Fibroblast of skin of right quadriceps (primary cell): ENCODE data around the gene CDKN2B-AS1.

Source experiments
- DNase-seq: peaks from one replicate; pipeline ENCODE4 v3.0.0-alpha.2; 2013

CDKN2B-AS1 gene

GRCh38 chr9:22124263-22125011 lies 129.8 kb downstream of the CDKN2B-AS1 start:
- no peak for DNase-seq

GRCh38 chr9:22129133-22129532 lies 134.5 kb downstream of the CDKN2B-AS1 start:
- peak; percentile 33 for DNase-seq

- DNase-seq, result no peak
Observed at GRCh38 chr9:22129633-22130032, 135.0 kb downstream of the CDKN2B-AS1 start.

GRCh38 chr9:22131817-22132216 lies 137.2 kb downstream of the CDKN2B-AS1 start:
- DNase-seq, result no peak

- DNase-seq, result no peak
Observed at GRCh38 chr9:22134390-22134789, 139.8 kb downstream of the CDKN2B-AS1 start.

- peak; percentile 96 for DNase-seq
Observed at GRCh38 chr9:22136461-22137096, 142.0 kb downstream of the CDKN2B-AS1 start.

GRCh38 chr9:22138956-22139660 lies 144.5 kb downstream of the CDKN2B-AS1 start:
- DNase-seq, result no peak

GRCh38 chr9:22141908-22142307 lies 147.3 kb downstream of the CDKN2B-AS1 start:
- DNase-seq, result no peak

- DNase-seq, result peak; percentile 34
Observed at GRCh38 chr9:22142671-22143070, 148.1 kb downstream of the CDKN2B-AS1 start.

- no peak for DNase-seq
Observed at GRCh38 chr9:22143799-22144625, 149.4 kb downstream of the CDKN2B-AS1 start.

- DNase-seq, result no peak
Observed at GRCh38 chr9:22146604-22147003, 152.0 kb downstream of the CDKN2B-AS1 start.

GRCh38 chr9:22147813-22148527 lies 153.4 kb downstream of the CDKN2B-AS1 start:
- DNase-seq, result peak; percentile 65

- DNase-seq, result no peak
Observed at GRCh38 chr9:22148528-22148875, 153.9 kb downstream of the CDKN2B-AS1 start.

- DNase-seq, result peak; percentile 25
Observed at GRCh38 chr9:22148876-22149637, 154.5 kb downstream of the CDKN2B-AS1 start.

GRCh38 chr9:22154064-22154463 lies 159.5 kb downstream of the CDKN2B-AS1 start:
- no peak for DNase-seq

GRCh38 chr9:22156586-22156985 lies 162.0 kb downstream of the CDKN2B-AS1 start:
- DNase-seq, result no peak

- no peak for DNase-seq
Observed at GRCh38 chr9:22157276-22157675, 162.7 kb downstream of the CDKN2B-AS1 start.

- DNase-seq, result no peak
Observed at GRCh38 chr9:22157828-22158227, 163.2 kb downstream of the CDKN2B-AS1 start.

GRCh38 chr9:22158271-22158670 lies 163.7 kb downstream of the CDKN2B-AS1 start:
- DNase-seq, result no peak

GRCh38 chr9:22158927-22159346 lies 164.3 kb downstream of the CDKN2B-AS1 start:
- DNase-seq, result peak; percentile 63

- no peak for DNase-seq
Observed at GRCh38 chr9:22159586-22159985, 165.0 kb downstream of the CDKN2B-AS1 start.

GRCh38 chr9:22160221-22160620 lies 165.6 kb downstream of the CDKN2B-AS1 start:
- peak; percentile 77 for DNase-seq
